ENCODE data around the gene LARP4B. TPM values are rescaled to one million over a fixed set of nuclear protein-coding genes. Genes with fewer than 3 reads are reported as not detected.

LARP4B gene
- total and polyA plus RNA-seq, 4 donors = 5.5 to 20.4 (median 12.1) TPM

DNA sequence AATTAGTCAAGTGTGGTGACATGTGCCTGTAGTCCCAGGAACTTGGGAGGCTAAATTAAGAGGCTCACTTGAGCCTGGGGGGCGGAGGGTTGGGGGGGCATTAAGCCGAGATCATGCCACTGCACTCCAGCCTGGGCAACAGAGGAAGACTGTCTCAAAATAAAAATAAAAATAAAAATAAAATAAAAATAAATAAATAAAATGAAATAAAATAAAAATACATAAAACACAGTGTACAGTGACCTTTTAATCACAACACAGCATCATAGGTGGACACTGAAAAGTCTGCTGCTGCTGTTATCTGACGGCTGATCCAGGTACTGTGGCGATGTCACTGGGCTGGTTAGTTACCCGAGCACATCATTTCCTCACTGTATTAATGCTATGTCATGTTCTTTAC lies 27.1 kb downstream of the LARP4B start:
- H3K9ac ChIP-seq (ENCODE audit: low read depth in 1 of 2, low read length in 2 of 2) = no peak overlapping the region
- H3K36me3 ChIP-seq (ENCODE audit: control insufficient read depth in 4 of 4, insufficient read depth in 3 of 4, low read depth in 1 of 4, low read length in 3 of 4) = peaks cover 0 to 3% (median 1%) of the 10 kb centered on the region in 4 donors
- H3K27me3 ChIP-seq (ENCODE audit: control insufficient read depth in 4 of 4, insufficient read depth in 4 of 4, low read length in 3 of 4) = no peaks in the 10 kb centered on the region
- H3K4me3 ChIP-seq (ENCODE audit: low read depth in 1 of 3, low read length in 3 of 3) = no peak overlapping the region
- 96% methylated on average over 5 of the region's 5 CpGs for WGBS
- no peak for DNase-seq (ENCODE audit: low spot score)
- no peaks in the 10 kb centered on the region for H3K4me1 ChIP-seq (ENCODE audit: control insufficient read depth in 4 of 4, insufficient read depth in 4 of 4, low read length in 3 of 4)
- no peaks in the 10 kb centered on the region for H3K9me3 ChIP-seq (ENCODE audit: control insufficient read depth in 4 of 4, low read length in 3 of 4)
- no peak overlapping the region for H3K27ac ChIP-seq (ENCODE audit: low read depth in 1 of 2, low read length in 2 of 2)
- TF ChIP-seq GABPA (IDR thresholded peaks at IDR 0.05 in 1 of 2, conservative IDR thresholded peaks at IDR 0.05 in 1 of 2) = no peak
- TF ChIP-seq, protein P1, sequence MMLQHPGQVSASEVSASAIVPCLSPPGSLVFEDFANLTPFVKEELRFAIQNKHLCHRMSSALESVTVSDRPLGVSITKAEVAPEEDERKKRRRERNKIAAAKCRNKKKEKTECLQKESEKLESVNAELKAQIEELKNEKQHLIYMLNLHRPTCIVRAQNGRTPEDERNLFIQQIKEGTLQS (IDR thresholded peaks at IDR 0.05) = no peak
- no peak for TF ChIP-seq YY1 (IDR thresholded peaks at IDR 0.05)
- TF ChIP-seq FOXA1 (IDR thresholded peaks at IDR 0.05) = no peak

DNA sequence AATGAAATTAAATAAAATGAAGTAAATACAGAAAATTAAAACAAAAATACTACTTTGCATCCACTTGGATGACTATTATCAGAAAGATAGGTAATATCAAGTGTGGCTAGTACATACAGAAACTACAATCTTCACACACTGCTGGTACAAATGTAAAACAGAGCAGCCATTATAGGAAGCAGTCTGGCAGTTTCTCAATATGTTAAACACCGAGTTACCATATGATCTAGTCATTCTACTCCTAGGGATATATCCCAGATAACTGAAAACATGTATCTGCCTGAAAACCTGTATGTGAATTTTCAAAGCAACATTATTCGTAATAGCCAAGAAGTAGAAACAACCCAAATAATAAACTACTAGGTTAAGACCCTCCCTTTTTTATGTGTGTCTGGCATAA lies 33.4 kb downstream of the LARP4B start:
- H3K9me3 ChIP-seq (ENCODE audit: control insufficient read depth in 4 of 4, low read length in 3 of 4) = no peaks in the 10 kb centered on the region
- no peak overlapping the region for H3K27ac ChIP-seq (ENCODE audit: low read depth in 1 of 2, low read length in 2 of 2)
- H3K27me3 ChIP-seq (ENCODE audit: control insufficient read depth in 4 of 4, insufficient read depth in 4 of 4, low read length in 3 of 4) = no peaks in the 10 kb centered on the region
- H3K36me3 ChIP-seq (ENCODE audit: control insufficient read depth in 4 of 4, insufficient read depth in 3 of 4, low read depth in 1 of 4, low read length in 3 of 4) = no peaks in the 10 kb centered on the region
- WGBS = 96% methylated on average over 2 of the region's 2 CpGs
- no peak overlapping the region for H3K9ac ChIP-seq (ENCODE audit: low read depth in 1 of 2, low read length in 2 of 2)
- TF ChIP-seq TAF1 (conservative IDR thresholded peaks at IDR 0.05) (no peak), FOXA2 (IDR thresholded peaks at IDR 0.05) (no peak)
- TF ChIP-seq, protein P1 (IDR thresholded peaks at IDR 0.05) = no peak
- no peak for DNase-seq (ENCODE audit: low spot score)
- no peak overlapping the region for H3K4me3 ChIP-seq (ENCODE audit: low read depth in 1 of 3, low read length in 3 of 3)
- peaks cover 0 to 6% (median 4%) of the 10 kb centered on the region in 4 donors for H3K4me1 ChIP-seq (ENCODE audit: control insufficient read depth in 4 of 4, insufficient read depth in 4 of 4, low read length in 3 of 4)

DNA sequence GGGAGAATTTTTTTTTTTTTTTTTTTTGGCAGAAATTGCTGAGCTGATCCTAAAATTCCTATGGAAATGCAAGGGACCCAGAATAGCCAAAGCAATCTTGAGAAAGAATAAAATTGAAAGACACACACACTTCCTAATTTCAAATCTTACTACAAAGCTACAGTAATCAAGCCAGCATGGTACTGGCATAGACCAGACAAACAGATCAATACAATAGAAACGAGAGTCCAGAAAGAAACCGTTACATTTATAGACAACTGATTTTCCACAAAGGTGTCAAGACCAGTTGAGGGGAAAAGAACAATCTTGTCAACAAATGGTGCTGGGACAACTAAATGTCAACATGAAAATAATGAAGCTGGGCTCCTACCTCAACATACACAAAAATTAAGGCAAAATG lies 34.5 kb downstream of the LARP4B start:
- peaks cover 0 to 6% (median 4%) of the 10 kb centered on the region in 4 donors for H3K4me1 ChIP-seq (ENCODE audit: control insufficient read depth in 4 of 4, insufficient read depth in 4 of 4, low read length in 3 of 4)
- 34% methylated on average over 2 of the region's 2 CpGs for WGBS
- no peak overlapping the region for H3K9ac ChIP-seq (ENCODE audit: low read depth in 1 of 2, low read length in 2 of 2)
- H3K9me3 ChIP-seq (ENCODE audit: control insufficient read depth in 4 of 4, low read length in 3 of 4) = no peaks in the 10 kb centered on the region
- no peak overlapping the region for H3K4me3 ChIP-seq (ENCODE audit: low read depth in 1 of 3, low read length in 3 of 3)
- H3K27ac ChIP-seq (ENCODE audit: low read depth in 1 of 2, low read length in 2 of 2) = no peak overlapping the region
- TF ChIP-seq RXRA (IDR thresholded peaks at IDR 0.05) = no peak
- TF ChIP-seq EGR1 (IDR thresholded peaks at IDR 0.05; ENCODE audit: low read depth in 2 of 2) = no peak
- TF ChIP-seq JUND (IDR thresholded peaks at IDR 0.05) = no peak
- no peak for TF ChIP-seq SP1 (IDR thresholded peaks at IDR 0.05)
- TF ChIP-seq RAD21 (IDR thresholded peaks at IDR 0.05) = no peak
- TF ChIP-seq, protein P2, sequence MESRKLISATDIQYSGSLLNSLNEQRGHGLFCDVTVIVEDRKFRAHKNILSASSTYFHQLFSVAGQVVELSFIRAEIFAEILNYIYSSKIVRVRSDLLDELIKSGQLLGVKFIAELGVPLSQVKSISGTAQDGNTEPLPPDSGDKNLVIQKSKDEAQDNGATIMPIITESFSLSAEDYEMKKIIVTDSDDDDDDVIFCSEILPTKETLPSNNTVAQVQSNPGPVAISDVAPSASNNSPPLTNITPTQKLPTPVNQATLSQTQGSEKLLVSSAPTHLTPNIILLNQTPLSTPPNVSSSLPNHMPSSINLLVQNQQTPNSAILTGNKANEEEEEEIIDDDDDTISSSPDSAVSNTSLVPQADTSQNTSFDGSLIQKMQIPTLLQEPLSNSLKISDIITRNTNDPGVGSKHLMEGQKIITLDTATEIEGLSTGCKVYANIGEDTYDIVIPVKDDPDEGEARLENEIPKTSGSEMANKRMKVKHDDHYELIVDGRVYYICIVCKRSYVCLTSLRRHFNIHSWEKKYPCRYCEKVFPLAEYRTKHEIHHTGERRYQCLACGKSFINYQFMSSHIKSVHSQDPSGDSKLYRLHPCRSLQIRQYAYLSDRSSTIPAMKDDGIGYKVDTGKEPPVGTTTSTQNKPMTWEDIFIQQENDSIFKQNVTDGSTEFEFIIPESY (IDR thresholded peaks at IDR 0.05) = no peak
- TF ChIP-seq GABPA (IDR thresholded peaks at IDR 0.05 in 1 of 2, conservative IDR thresholded peaks at IDR 0.05 in 1 of 2) = no peak
- TF ChIP-seq HNF4G (IDR thresholded peaks at IDR 0.05) = no peak
- no peak for TF ChIP-seq HNF4A (conservative IDR thresholded peaks at IDR 0.05)
- TF ChIP-seq FOXA1 (IDR thresholded peaks at IDR 0.05) = no peak
- no peak for DNase-seq (ENCODE audit: low spot score)
- H3K27me3 ChIP-seq (ENCODE audit: control insufficient read depth in 4 of 4, insufficient read depth in 4 of 4, low read length in 3 of 4) = no peaks in the 10 kb centered on the region
- H3K36me3 ChIP-seq (ENCODE audit: control insufficient read depth in 4 of 4, insufficient read depth in 3 of 4, low read depth in 1 of 4, low read length in 3 of 4) = no peaks in the 10 kb centered on the region
